Heart left ventricle (tissue), 16 donors: ENCODE measurements around the gene SPRED3. TPM values are rescaled to one million over a fixed set of nuclear protein-coding genes. Genes with fewer than 3 reads are reported as not detected.
A peak's percentile ranks its signal among the peaks of the same experiment; 100 is the strongest.

Experiments
- ATAC-seq, 4 donors: fragments of 200-7000 bp; cut with Tn5 transposase; one replicate each; pipeline ENCODE4 v1.9.1; 2020 to 2022; ENCODE audit warnings: moderate library complexity in 4 of 4, mild to moderate bottlenecking in 3 of 4, moderate number of reproducible peaks in 1 of 4
- DNase-seq, 5 donors: peaks; one replicate each; pipeline ENCODE4 v3.0.0-alpha.2; 2020
- H3K27ac ChIP-seq, 12 donors: fragments of 200-600 bp; sonication (generic) in 4 of 12; one replicate each; pipeline versions ENCODE4 v1.5.0 to v1.8.0; 2016 to 2022; ENCODE audit warnings: mild to moderate bottlenecking in 2 of 12
- H3K27me3 ChIP-seq, 9 donors: fragments of 200-600 bp; sonication (generic) in 2 of 9; one replicate each; pipeline versions ENCODE4 v1.5.1 to v1.8.0; 2016 to 2022; ENCODE audit warnings: mild to moderate bottlenecking in 3 of 9
- H3K36me3 ChIP-seq, 9 donors: fragments of 200-600 bp; sonication (generic) in 2 of 9; one replicate each; pipeline versions ENCODE4 v1.5.0 to v1.8.0; 2018 to 2022; ENCODE audit warnings: mild to moderate bottlenecking in 2 of 9
- H3K4me1 ChIP-seq, 12 donors: fragments of 200-600 bp; sonication (generic) in 4 of 12; one replicate each; pipeline versions ENCODE4 v1.5.0 to v1.8.0; 2016 to 2022; ENCODE audit warnings: mild to moderate bottlenecking in 3 of 12
- H3K4me3 ChIP-seq, 12 donors: fragments of 200-600 bp; sonication (generic) in 4 of 12; one replicate each; pipeline versions ENCODE4 v1.5.0 to v1.8.0; 2017 to 2022; ENCODE audit warnings: mild to moderate bottlenecking in 9 of 12, moderate library complexity in 4 of 12
- H3K9me3 ChIP-seq, 12 donors: fragments of 200-600 bp; sonication (generic) in 4 of 12; one replicate each; pipeline versions ENCODE4 v1.5.0 to v1.8.0; 2016 to 2022; ENCODE audit warnings: mild to moderate bottlenecking in 1 of 12
- POLR2A ChIP-seq, 2 donors: fragments of 450-650 bp; IDR thresholded peaks; one replicate each; pipeline ENCODE4 v1.6.1; 2017; ENCODE audit warnings: antibody characterized with exemption in 2 of 2, mild to moderate bottlenecking in 2 of 2, moderate library complexity in 2 of 2
- whole genome bisulfite sequencing, 4 donors: extraction: QIAGEN DNeasy Blood & Tissue Kit in 2 of 4; methylation state at CpG; one replicate each; pipeline versions ENCODE4 v1.1.5 to v1.1.7; 2013 to 2018; 5-methylcytosine and 5-hydroxymethylcytosine counted together
- intact Hi-C, 10 donors: fragments of 100-400 bp; cut with DNase I; formaldehyde crosslinking; loops; one replicate each; pipeline versions ENCODE4 v1.11.1 to v1.14.2; 2022
- polyA plus RNA-seq, 2 donors: library from polyadenylated mRNA; stranded (reverse); fragments of 200-250 nt; gene quantifications; one replicate each; pipeline ENCODE4 v1.2.3, GENCODE V29; 2013
- total RNA-seq, 9 donors: library from RNA; depleted of rRNA in 2 of 9; stranded (reverse); fragments of >200 nt in 2 of 9; fragmentation: NEBNext Ultra II Directional in 3 of 9; extraction: Animal tissue kit (Norgen Biotek cat#: 25700) in 3 of 9; gene quantifications; one replicate each; pipeline versions ENCODE4 v1.1.0 to v1.2.4, GENCODE V29; 2016 to 2023
- TF ChIP-seq, protein P1 (sequence below), 12 donors: fragments of 200-600 bp; sonication (generic) in 4 of 12; IDR thresholded peaks; one replicate each; pipeline versions ENCODE4 v1.5.0 to v1.8.0; 2018 to 2022; ENCODE audit warnings: antibody characterized with exemption in 12 of 12, mild to moderate bottlenecking in 5 of 12
- donor health status: ischemic (EF 13 %, LVEDD 7.1; RV severe dilation, severe dysfunction).
- donor health status: healthy with polysubstance abuse.
- donor health status: DM: no; HTN: yes; CAD: no.
- donor health status: DM: no; HTN: no; CAD: no.
- donor health status: ischemic (EF 25% LVEDD 6.9; RV normal size, moderate dysfunction).
- donor health status: ischemic (EF 25% LVEDD 5.7; RV mildly dilated, moderate dysfunction).
- donor health status: healthy.
- donor health status: DM: yes; HTN: yes; CAD: no.
- donor health status: ischemic (EF 35%, LVEDD 5.7; RV mildly dilated, moderate dysfunction).
- donor health status: nonischemic (EF 11% LVEDD 7.7; RV severe dilation, severe dysfunction).
- donor health status: DM: yes; HTN: yes; CAD: no.
- donor health status: PGD.
- donor health status: ischemic (EF 29% LVEDD 5.4; RV normal size, mild dysfunction).
- donor health status: nonischemic (EF 23%, LVEDD 6.1; RV moderate dilation, normal function).

SPRED3 gene
- total and polyA plus RNA-seq, 11 donors = 0.18 to 3.1 (median 0.72) TPM; not detected in 1

DNA sequence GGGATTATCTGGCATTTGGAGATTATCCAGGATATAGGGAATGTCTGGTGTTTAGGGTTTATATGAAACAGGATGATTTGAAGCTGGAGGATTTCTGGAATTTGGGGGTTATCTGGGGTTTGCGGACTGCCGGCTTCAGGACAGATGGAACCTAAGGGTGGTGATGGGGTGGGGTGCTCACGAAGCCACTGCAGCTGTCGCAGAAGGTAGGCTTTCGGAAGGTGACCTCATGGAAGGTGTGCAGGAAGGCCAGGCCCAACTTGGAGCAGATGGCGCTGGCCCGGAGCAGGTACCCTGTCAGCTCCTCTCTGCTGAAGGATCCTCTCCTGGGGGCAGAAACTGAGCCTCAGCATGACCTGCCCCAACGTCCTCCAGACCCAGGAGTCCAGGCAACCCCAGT, 24.0 kb downstream of the SPRED3 start:
- H3K4me3 ChIP-seq = no peak overlapping the region
- H3K27me3 ChIP-seq = no peaks in the 10 kb centered on the region
- 90 to 95% (median 91%) methylated on average over 5 to 8 of the region's 8 CpGs for WGBS, 4 donors
- H3K27ac ChIP-seq = no peak overlapping the region
- ATAC-seq = no peak
- TF ChIP-seq POLR2A (IDR thresholded peaks at IDR 0.05) = no peak
- intact Hi-C loops = loop anchor here in 1 of 10 donors (10.0 kb wide), 1 partner anchor 542 kb away; no protein-coding TSS in a partner anchor
- no peak for DNase-seq
- peaks cover 0 to 12% (median 0%) of the 10 kb centered on the region in 9 donors for H3K36me3 ChIP-seq
- no peaks in the 10 kb centered on the region for H3K9me3 ChIP-seq
- peaks cover 0 to 4% (median 1%) of the 10 kb centered on the region in 12 donors for H3K4me1 ChIP-seq

DNA sequence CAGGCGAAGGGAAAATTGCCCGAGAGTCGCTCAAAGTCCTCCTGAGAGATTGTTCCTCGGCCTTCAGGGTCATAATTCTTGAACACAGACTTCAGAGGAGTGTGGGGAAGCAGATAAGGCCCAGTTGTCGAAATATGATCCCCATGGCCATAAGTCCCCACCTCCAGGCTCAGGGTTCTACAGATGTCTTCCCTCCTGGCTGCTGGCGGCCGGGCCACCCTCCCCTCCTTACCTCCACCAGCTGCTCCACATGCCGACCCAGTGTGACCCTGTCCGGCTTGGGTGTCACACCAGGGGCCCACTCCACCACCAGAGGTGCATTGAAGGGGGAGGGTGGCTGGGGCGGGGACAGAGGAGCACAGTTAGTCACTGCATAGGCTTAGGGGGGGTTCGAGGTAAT, 24.5 kb downstream of the SPRED3 start:
- Histone ChIP-seq H3K27ac (no peak overlapping the region), H3K9me3 (no peaks in the 10 kb centered on the region), H3K4me1 (peaks cover 0 to 8% (median 5%) of the 10 kb centered on the region in 12 donors), H3K27me3 (peaks cover 0 to 4% (median 0%) of the 10 kb centered on the region in 9 donors), H3K36me3 (peaks cover 0 to 9% (median 0%) of the 10 kb centered on the region in 9 donors), H3K4me3 (no peak overlapping the region)
- DNase-seq = no peak
- intact Hi-C loops = loop anchor here in 1 of 10 donors (10.0 kb wide), 1 partner anchor 542 kb away; no protein-coding TSS in a partner anchor
- 75 to 85% (median 79%) methylated on average over 11 of the region's 11 CpGs for WGBS, 4 donors
- no peak for TF ChIP-seq POLR2A (IDR thresholded peaks at IDR 0.05)
- TF ChIP-seq, protein P1, sequence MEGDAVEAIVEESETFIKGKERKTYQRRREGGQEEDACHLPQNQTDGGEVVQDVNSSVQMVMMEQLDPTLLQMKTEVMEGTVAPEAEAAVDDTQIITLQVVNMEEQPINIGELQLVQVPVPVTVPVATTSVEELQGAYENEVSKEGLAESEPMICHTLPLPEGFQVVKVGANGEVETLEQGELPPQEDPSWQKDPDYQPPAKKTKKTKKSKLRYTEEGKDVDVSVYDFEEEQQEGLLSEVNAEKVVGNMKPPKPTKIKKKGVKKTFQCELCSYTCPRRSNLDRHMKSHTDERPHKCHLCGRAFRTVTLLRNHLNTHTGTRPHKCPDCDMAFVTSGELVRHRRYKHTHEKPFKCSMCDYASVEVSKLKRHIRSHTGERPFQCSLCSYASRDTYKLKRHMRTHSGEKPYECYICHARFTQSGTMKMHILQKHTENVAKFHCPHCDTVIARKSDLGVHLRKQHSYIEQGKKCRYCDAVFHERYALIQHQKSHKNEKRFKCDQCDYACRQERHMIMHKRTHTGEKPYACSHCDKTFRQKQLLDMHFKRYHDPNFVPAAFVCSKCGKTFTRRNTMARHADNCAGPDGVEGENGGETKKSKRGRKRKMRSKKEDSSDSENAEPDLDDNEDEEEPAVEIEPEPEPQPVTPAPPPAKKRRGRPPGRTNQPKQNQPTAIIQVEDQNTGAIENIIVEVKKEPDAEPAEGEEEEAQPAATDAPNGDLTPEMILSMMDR (IDR thresholded peaks at IDR 0.05) = no peak
- ATAC-seq = no peak

DNA sequence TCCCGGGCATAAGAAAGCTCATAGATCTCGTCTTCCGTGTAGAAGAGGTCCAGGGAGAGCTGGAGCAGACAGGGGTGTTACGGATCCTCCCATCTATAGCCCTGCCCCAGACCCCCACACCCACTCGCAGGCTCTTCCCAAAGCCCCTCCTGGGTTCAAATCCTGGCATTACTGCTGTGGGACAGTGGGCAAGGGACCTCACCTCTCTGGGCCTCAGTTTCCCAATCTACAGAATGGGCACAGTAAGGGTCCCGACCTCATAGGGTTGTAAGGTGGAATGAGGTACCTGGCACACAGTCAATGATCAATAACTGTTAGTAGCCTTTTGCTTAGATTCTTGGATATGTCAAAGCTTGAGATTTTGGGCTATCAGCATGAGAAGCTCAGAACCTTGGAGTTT, 24.9 kb downstream of the SPRED3 start:
- Histone ChIP-seq H3K4me3 (no peak overlapping the region), H3K27ac (no peak overlapping the region), H3K4me1 (peaks cover 0 to 12% (median 8%) of the 10 kb centered on the region in 12 donors), H3K27me3 (peaks cover 0 to 9% (median 0%) of the 10 kb centered on the region in 9 donors), H3K36me3 (peaks cover 0 to 5% (median 0%) of the 10 kb centered on the region in 9 donors), H3K9me3 (no peaks in the 10 kb centered on the region)
- WGBS, 4 donors = 90 to 96% (median 92%) methylated on average over 6 of the region's 6 CpGs
- TF ChIP-seq POLR2A (IDR thresholded peaks at IDR 0.05) = no peak
- intact Hi-C loops = loop anchor here in 1 of 10 donors (10.0 kb wide), 1 partner anchor 541 kb away; no protein-coding TSS in a partner anchor
- ATAC-seq (no peak), DNase-seq (no peak)

DNA sequence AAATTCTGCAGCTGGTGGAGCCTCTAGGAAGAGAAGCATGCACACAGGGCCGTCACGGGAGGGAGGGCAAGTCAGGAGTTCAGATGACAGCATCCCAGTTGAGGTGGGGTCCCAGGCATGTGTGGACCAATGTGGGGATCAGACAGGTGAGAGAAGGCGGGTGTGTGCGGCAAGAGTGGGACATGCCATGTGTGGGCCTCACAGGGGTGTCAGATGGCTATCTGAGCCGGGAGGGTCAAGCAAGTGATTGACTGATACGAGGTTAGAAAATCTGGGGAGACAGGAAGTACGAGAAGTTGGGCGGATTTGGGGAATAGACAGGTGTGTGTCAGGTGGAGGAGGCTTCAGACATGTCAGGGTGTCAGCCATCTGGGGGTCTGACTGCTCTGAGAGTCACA, 28.6 kb downstream of the SPRED3 start:
- intact Hi-C loops = loop anchor here in 1 of 10 donors (10.0 kb wide), 1 partner anchor 538 kb away; no protein-coding TSS in a partner anchor
- no peaks in the 10 kb centered on the region for H3K9me3 ChIP-seq
- TF ChIP-seq, protein P1 (IDR thresholded peaks at IDR 0.05) = no peak
- TF ChIP-seq POLR2A (IDR thresholded peaks at IDR 0.05) = no peak
- H3K36me3 ChIP-seq = no peaks in the 10 kb centered on the region
- H3K27me3 ChIP-seq = peaks cover 0 to 18% (median 0%) of the 10 kb centered on the region in 9 donors
- DNase-seq (no peak), ATAC-seq (no peak)
- H3K27ac ChIP-seq = peak overlapping the region in 2 of 12 donors; percentile 33 to 52
- 81 to 91% (median 88%) methylated on average over 8 of the region's 8 CpGs for WGBS, 4 donors
- no peak overlapping the region for H3K4me3 ChIP-seq
- peaks cover 0 to 16% (median 8%) of the 10 kb centered on the region in 12 donors for H3K4me1 ChIP-seq

DNA sequence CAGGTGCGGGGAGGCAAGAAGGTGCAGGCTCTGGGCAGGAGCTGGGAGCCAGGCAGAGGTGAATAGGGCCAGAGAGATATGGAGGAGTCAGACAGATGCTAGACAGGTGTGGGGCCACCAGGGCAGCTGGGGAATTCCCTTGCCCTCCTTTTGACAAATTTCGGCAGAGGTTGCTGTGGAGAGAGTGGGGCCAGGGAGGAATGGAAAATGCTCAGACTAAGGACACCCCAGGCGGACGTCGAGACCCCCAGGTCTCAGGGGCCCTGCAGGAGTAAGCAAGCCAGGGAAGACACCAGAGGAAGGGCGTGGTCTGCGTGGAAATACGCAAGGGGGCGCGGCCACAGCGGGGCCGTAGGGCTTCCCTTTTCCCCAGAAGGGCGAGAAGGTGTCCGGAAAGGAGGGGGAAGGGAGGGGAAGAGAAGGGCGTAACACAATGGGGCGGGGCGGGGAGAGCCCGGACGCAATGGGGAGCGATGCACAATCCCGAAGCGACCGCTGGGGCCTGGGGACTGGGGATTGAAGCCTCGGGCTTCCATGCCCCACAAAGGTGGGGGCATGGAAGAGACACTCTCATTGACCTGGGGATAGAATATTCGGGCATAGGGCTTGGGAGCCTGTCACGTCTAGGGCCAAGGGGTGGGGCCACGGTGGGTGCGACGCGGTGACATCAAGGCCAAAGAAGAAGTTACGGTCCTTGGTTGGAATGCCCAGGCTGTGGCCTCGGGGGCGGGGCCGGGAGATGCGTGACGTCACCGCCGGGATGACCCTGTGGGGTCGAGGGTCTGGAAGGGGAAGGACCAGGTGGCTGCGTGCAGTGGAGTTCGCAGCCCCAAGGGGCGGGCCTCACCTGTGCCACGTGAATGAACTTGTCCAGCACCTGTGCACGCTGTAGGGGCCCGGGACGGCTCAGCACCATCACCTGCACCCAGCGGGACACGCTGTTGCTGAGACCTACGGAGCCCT, 29.3 kb downstream of the SPRED3 start:
- Histone ChIP-seq H3K36me3 (no peaks in the 10 kb centered on the region), H3K4me3 (peak overlapping the region in 11 of 12 donors; percentile 18 to 56 (median 44)), H3K27ac (peak overlapping the region in 3 of 12 donors; percentile 18 to 52 (median 33)), H3K4me1 (peaks cover 0 to 16% (median 8%) of the 10 kb centered on the region in 12 donors), H3K27me3 (peaks cover 0 to 18% (median 0%) of the 10 kb centered on the region in 9 donors), H3K9me3 (no peaks in the 10 kb centered on the region)
- ATAC-seq = peak; percentile 64 to 95 (median 86)
- TF ChIP-seq, protein P1 (IDR thresholded peaks at IDR 0.05) = peak in 1 of 12 donors; percentile 5
- TF ChIP-seq POLR2A (IDR thresholded peaks at IDR 0.05) = no peak
- 5 to 9% (median 6%) methylated on average over 32 to 49 of the region's 49 CpGs for WGBS, 4 donors
- intact Hi-C loops = loop anchor here in 1 of 10 donors (10.0 kb wide), 1 partner anchor 537 kb away; no protein-coding TSS in a partner anchor
- DNase-seq = peak; percentile 56 to 83 (median 76)
